GM13976 (cell line): Measurements from ENCODE around the gene TP53TG5.

Experiments
- DNase-seq: peaks from one replicate; pipeline ENCODE4 v3.0.0; 2012; ENCODE audit warnings: low spot score
- CTCF ChIP-seq: IDR thresholded peaks from 2 replicates; pipeline ENCODE4 v1.5.1; 2012; ENCODE audit warnings: borderline replicate concordance, mild to moderate bottlenecking; ENCODE audit not compliant: insufficient read depth; ENCODE audit errors: extremely low read depth, missing control alignments, control extremely low read depth
- in situ Hi-C: fragments of 300-500 bp; cut with MboI; formaldehyde crosslinking; loops from one replicate; pipeline ENCODE4 v1.12.0; 2022; ENCODE audit warnings: low sequenced_read_pairs, mixed read lengths, inconsistent platforms; ENCODE audit not compliant: unreplicated experiment

Gene TP53TG5

GRCh38 chr20:45378191-45378590 is at the start of gene TP53TG5:
TSS of gene TP53TG5 (minus strand) at chr20:45378325. CDS start at chr20:45378236, 89 bp downstream.
- no peak for TF ChIP-seq CTCF
- in situ Hi-C loops: loop anchor here (10.0 kb wide), 1 partner anchor 67 kb away; no protein-coding TSS in a partner anchor
- no peak for DNase-seq

- in situ Hi-C loops: no loop called here
- no peak for TF ChIP-seq CTCF
- no peak for DNase-seq
Measured at GRCh38 chr20:45427236-45428149, 49.4 kb upstream of the TP53TG5 start.

- DNase-seq: no peak
- in situ Hi-C loops: no loop called here
- TF ChIP-seq CTCF: no peak
Measured at GRCh38 chr20:45426320-45427016, 48.3 kb upstream of the TP53TG5 start.

- DNase-seq: no peak
- in situ Hi-C loops: no loop called here
- TF ChIP-seq CTCF: no peak
Measured at GRCh38 chr20:45425561-45425960, 47.4 kb upstream of the TP53TG5 start.

GRCh38 chr20:45423700-45424099 is 45.6 kb upstream of the TP53TG5 start:
- DNase-seq: no peak
- no peak for TF ChIP-seq CTCF
- in situ Hi-C loops: no loop called here

- TF ChIP-seq CTCF: no peak
- in situ Hi-C loops: no loop called here
Measured at GRCh38 chr20:45420125-45420524, 42.0 kb upstream of the TP53TG5 start.

More at GRCh38 chr20:45420125-45420524, 42.0 kb upstream of the TP53TG5 start:
- DNase-seq: no peak
